IMR-90 (cell line): ENCODE results near the gene MRPS9.

Source experiments
- BHLHE40 ChIP-seq: fragments of 150-350 bp; IDR thresholded peaks from 2 replicates; pipeline ENCODE4 v1.6.1; 2016; ENCODE audit warnings: mild to moderate bottlenecking, low read depth, low read length
- CEBPB ChIP-seq: IDR thresholded peaks from 2 replicates; pipeline ENCODE4 v1.6.1; 2012; ENCODE audit warnings: low read depth, low read length, improper control_type of control experiment
- CHD1 ChIP-seq: IDR thresholded peaks from 2 replicates; pipeline ENCODE4 v1.6.1; 2012; ENCODE audit warnings: low read depth, low read length, improper control_type of control experiment
- CTCF ChIP-seq: conservative IDR thresholded peaks from 2 replicates; pipeline ENCODE4 v1.5.1; 2012; ENCODE audit warnings: mild to moderate bottlenecking, low read depth, low read length, improper control_type of control experiment
- ELK1 ChIP-seq: fragments of 150-350 bp; IDR thresholded peaks from 2 replicates; pipeline ENCODE4 v1.6.1; 2016; ENCODE audit warnings: low read depth, mild to moderate bottlenecking, low read length, moderate library complexity, borderline replicate concordance
- MAFK ChIP-seq: IDR thresholded peaks from 2 replicates; pipeline ENCODE4 v1.6.1; 2012; ENCODE audit warnings: low read depth, low read length, improper control_type of control experiment
- MXI1 ChIP-seq: IDR thresholded peaks from 2 replicates; pipeline ENCODE4 v1.6.1; 2012; ENCODE audit warnings: low read depth, mild to moderate bottlenecking, low read length, moderate library complexity, borderline replicate concordance
- POLR2A ChIP-seq: IDR thresholded peaks from 2 replicates; pipeline ENCODE4 v1.6.1; 2012; ENCODE audit warnings: mild to moderate bottlenecking, low read depth, low read length
- RAD21 ChIP-seq: IDR thresholded peaks from 2 replicates; pipeline ENCODE4 v1.6.1; 2012; ENCODE audit warnings: low read length, improper control_type of control experiment
- RCOR1 ChIP-seq: IDR thresholded peaks from 2 replicates; pipeline ENCODE4 v1.6.1; 2012; ENCODE audit warnings: mild to moderate bottlenecking, low read length, improper control_type of control experiment; ENCODE audit not compliant: insufficient replicate concordance
- RFX5 ChIP-seq: IDR thresholded peaks from 2 replicates; pipeline ENCODE4 v1.8.0; 2012; ENCODE audit warnings: low read depth, mild to moderate bottlenecking, low read length, moderate library complexity
- USF2 ChIP-seq: fragments of 150-350 bp; IDR thresholded peaks from 2 replicates; pipeline ENCODE4 v1.6.1; 2017; ENCODE audit warnings: mild to moderate bottlenecking, antibody characterized with exemption, low read length, low read depth

GRCh38 chr2:105073591-105073990 lies 35.7 kb downstream of the MRPS9 start:
- TF ChIP-seq CTCF = no peak
- no peak for TF ChIP-seq POLR2A
- TF ChIP-seq CEBPB = no peak
- TF ChIP-seq RAD21 = no peak
- TF ChIP-seq USF2 = no peak
- no peak for TF ChIP-seq ELK1
- no peak for TF ChIP-seq BHLHE40
- TF ChIP-seq CHD1 = no peak
- TF ChIP-seq MXI1 = no peak
- TF ChIP-seq MAFK = no peak
- TF ChIP-seq RFX5 = no peak
- no peak for TF ChIP-seq RCOR1
